Measurements from ENCODE around the gene TIGIT. TPM values are rescaled to one million over a fixed set of nuclear protein-coding genes. Genes with fewer than 3 reads are reported as not detected.
A peak's percentile ranks its signal among the peaks of the same experiment; 100 is the strongest.

Gene TIGIT
- total and polyA plus RNA-seq, 4 donors = 0.37 to 1.1 (median 0.52) TPM

- DNase-seq (no peak), ATAC-seq (ENCODE audit: insufficient read depth, low FRiP score) (no peak)
- Histone ChIP-seq H3K9me3 (ENCODE audit: control insufficient read depth in 4 of 4, insufficient read depth in 3 of 4, low read length in 3 of 4) (no peaks in the 10 kb centered on the region), H3K27ac (ENCODE audit: low read depth in 1 of 2, low read length in 1 of 2) (no peak overlapping the region), H3K36me3 (ENCODE audit: control insufficient read depth in 4 of 4, insufficient read depth in 4 of 4, low read length in 4 of 4) (peaks cover 0 to 13% (median 3%) of the 10 kb centered on the region in 4 donors), H3K27me3 (ENCODE audit: control insufficient read depth in 3 of 3, insufficient read depth in 3 of 3, low read length in 2 of 3) (no peaks in the 10 kb centered on the region), H3K4me3 (no peak overlapping the region), H3K9ac (ENCODE audit: insufficient read depth in 1 of 2, low read length in 2 of 2) (no peak overlapping the region), H3K4me1 (ENCODE audit: control insufficient read depth in 5 of 5, insufficient read depth in 5 of 5, low read length in 5 of 5) (peaks cover 0 to 6% (median 0%) of the 10 kb centered on the region in 5 donors)
- WGBS, 2 donors = 98 to 100% methylated on average over 2 of the region's 2 CpGs
- TF ChIP-seq, protein P1, sequence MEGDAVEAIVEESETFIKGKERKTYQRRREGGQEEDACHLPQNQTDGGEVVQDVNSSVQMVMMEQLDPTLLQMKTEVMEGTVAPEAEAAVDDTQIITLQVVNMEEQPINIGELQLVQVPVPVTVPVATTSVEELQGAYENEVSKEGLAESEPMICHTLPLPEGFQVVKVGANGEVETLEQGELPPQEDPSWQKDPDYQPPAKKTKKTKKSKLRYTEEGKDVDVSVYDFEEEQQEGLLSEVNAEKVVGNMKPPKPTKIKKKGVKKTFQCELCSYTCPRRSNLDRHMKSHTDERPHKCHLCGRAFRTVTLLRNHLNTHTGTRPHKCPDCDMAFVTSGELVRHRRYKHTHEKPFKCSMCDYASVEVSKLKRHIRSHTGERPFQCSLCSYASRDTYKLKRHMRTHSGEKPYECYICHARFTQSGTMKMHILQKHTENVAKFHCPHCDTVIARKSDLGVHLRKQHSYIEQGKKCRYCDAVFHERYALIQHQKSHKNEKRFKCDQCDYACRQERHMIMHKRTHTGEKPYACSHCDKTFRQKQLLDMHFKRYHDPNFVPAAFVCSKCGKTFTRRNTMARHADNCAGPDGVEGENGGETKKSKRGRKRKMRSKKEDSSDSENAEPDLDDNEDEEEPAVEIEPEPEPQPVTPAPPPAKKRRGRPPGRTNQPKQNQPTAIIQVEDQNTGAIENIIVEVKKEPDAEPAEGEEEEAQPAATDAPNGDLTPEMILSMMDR (IDR thresholded peaks at IDR 0.05; ENCODE audit: control extremely low read depth, extremely low read depth) = no peak
Observed at GRCh38 chr3:114333923-114334240, 40.1 kb downstream of the TIGIT start.

DNA sequence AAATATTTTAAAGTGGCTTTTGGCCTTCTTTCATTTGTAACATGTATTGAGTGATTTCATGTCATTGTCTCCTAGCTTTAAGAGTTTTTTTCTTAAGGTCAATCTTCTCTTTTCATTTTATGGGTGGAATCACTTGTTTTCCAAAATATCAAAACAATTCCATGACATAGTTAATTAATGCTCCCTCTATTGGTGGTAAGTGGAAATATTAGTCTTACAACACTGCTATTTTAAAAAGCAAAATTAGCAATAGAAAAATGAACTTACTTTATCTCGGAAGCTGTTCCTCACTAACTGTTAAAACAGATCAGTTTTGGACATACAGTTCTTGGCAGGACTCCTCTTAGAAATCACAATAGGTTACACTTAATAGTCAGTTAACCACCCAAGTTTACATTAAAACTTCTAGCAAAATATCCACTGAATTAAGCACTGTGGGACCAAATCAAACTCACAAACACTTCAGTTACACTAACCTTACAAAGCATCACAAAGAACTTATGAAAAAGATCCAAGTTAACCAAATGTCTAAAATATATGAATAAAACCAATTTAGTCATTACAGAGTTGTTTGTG lies 42.4 kb downstream of the TIGIT start:
- Histone ChIP-seq H3K27me3 (ENCODE audit: control insufficient read depth in 3 of 3, insufficient read depth in 3 of 3, low read length in 2 of 3) (no peaks in the 10 kb centered on the region), H3K4me3 (no peak overlapping the region), H3K9me3 (ENCODE audit: control insufficient read depth in 4 of 4, insufficient read depth in 3 of 4, low read length in 3 of 4) (no peaks in the 10 kb centered on the region), H3K36me3 (ENCODE audit: control insufficient read depth in 4 of 4, insufficient read depth in 4 of 4, low read length in 4 of 4) (peaks cover 0 to 15% (median 5%) of the 10 kb centered on the region in 4 donors), H3K9ac (ENCODE audit: insufficient read depth in 1 of 2, low read length in 2 of 2) (no peak overlapping the region), H3K27ac (ENCODE audit: low read depth in 1 of 2, low read length in 1 of 2) (no peak overlapping the region), H3K4me1 (ENCODE audit: control insufficient read depth in 5 of 5, insufficient read depth in 5 of 5, low read length in 5 of 5) (peaks cover 0 to 6% (median 0%) of the 10 kb centered on the region in 5 donors)
- 88 to 95% methylated on average over 1 of the region's 1 CpG for WGBS, 2 donors
- ATAC-seq (ENCODE audit: insufficient read depth, low FRiP score) (no peak), DNase-seq (peak in 2 of 3 donors; percentile 8 to 10)
- TF ChIP-seq, protein P1 (IDR thresholded peaks at IDR 0.05; ENCODE audit: control extremely low read depth, extremely low read depth) = no peak

DNA sequence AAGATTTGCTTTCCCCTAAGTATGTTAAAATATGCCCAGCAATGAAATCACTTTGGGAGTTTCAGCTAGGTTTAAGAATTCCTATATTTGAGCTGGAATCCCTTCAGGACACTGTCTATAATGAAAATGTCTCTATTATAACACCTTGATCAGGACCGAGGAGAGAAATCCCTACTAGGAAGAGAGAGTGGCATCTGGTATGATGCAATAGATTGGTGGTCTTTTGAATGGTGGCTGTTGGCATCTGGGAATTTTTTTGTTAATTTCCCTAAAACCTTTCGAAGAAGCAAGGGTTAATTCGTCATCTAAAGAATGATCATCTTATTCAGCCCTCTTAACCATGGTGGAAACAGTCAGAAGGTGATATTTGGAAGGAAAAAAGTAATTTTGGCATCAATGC lies 43.0 kb downstream of the TIGIT start:
- Histone ChIP-seq H3K4me1 (ENCODE audit: control insufficient read depth in 5 of 5, insufficient read depth in 5 of 5, low read length in 5 of 5) (peaks cover 0 to 6% (median 0%) of the 10 kb centered on the region in 5 donors), H3K9ac (ENCODE audit: insufficient read depth in 1 of 2, low read length in 2 of 2) (no peak overlapping the region), H3K36me3 (ENCODE audit: control insufficient read depth in 4 of 4, insufficient read depth in 4 of 4, low read length in 4 of 4) (peaks cover 0 to 16% (median 6%) of the 10 kb centered on the region in 4 donors), H3K27ac (ENCODE audit: low read depth in 1 of 2, low read length in 1 of 2) (no peak overlapping the region), H3K4me3 (no peak overlapping the region), H3K27me3 (ENCODE audit: control insufficient read depth in 3 of 3, insufficient read depth in 3 of 3, low read length in 2 of 3) (no peaks in the 10 kb centered on the region), H3K9me3 (ENCODE audit: control insufficient read depth in 4 of 4, insufficient read depth in 3 of 4, low read length in 3 of 4) (no peaks in the 10 kb centered on the region)
- no peak for DNase-seq
- TF ChIP-seq, protein P1 (IDR thresholded peaks at IDR 0.05; ENCODE audit: control extremely low read depth, extremely low read depth) = no peak
- 93 to 95% methylated on average over 3 of the region's 3 CpGs for WGBS, 2 donors
- ATAC-seq (ENCODE audit: insufficient read depth, low FRiP score) = no peak
